OCI-LY3 (cell line): ENCODE data around the gene CAV2.

Experiments
- CTCF ChIP-seq: fragments of 200-600, 300-600 bp; sonication (generic); IDR thresholded peaks from 2 replicates; pipeline ENCODE4 v1.5.1; 2014; ENCODE audit warnings: antibody characterized with exemption, low read length, low read depth
- EZH2phosphoT487 ChIP-seq: fragments of 200-600 bp; shearing (Covaris generic); IDR thresholded peaks from 2 replicates; pipeline ENCODE4 v1.6.1; 2018; ENCODE audit warnings: antibody characterized with exemption, mixed run types, low read depth

GRCh38 chr7:116451957-116452729 is 47.4 kb upstream of the CAV2 start:
- no peak for TF ChIP-seq CTCF
- TF ChIP-seq EZH2phosphoT487: no peak
